Measurements from ENCODE around the gene RCC2.
A peak's percentile ranks its signal among the peaks of the same experiment; 100 is the strongest.

RCC2 gene

DNA sequence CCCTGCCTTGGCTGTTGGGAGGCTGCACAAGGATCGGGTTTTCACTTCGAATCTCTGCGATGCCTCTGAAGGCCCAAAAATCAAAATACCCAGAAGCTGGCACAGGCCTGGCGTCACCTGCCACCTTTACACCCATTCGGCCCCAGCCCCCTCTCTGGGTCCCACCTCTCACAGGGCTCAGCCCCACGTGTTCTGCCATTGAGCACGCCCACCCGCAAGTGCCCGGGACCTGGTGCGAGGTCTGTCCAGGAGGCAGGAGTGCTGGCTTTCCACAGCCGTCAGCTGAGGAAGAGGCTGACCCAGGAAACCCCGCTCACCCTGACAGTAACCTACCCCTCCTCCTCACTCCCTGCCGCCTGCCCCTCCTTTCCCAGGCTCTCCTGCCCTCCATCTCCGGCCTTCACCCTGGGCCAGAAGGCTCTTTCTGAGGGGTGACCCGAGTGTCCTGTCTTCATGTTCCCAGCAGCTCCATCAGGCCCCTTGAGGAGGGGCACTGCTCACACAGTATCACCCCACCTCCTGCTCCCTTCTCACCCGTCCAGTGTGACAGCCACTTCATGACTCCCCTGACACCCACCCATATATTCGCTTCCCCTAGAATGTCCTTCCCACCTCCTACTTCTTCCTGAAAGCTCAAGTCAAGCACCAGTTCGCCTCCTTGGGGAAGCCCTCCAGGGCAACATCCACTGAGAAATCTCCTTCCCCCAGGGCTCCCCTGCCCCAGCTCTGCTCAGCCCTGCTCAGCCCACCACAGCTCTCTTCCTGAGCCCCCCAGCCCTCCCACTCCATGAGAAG lies 13.5 kb downstream of the RCC2 start:
- no peak for TF ChIP-seq CTCF (IDR thresholded peaks at IDR 0.05; ENCODE audit: insufficient read depth, low read length, missing control alignments)
- ChIA-PET CTCF (interaction anchor here (1.0 to 2.5 kb wide), 3 partner anchors 10 to 21 kb away, joined by 3 to 11 read pairs (median 8); partner anchors contain the start of gene RCC2), POLR2A (no interaction called here)
- H3K4me3 ChIP-seq (ENCODE audit: low read depth, low read length): no peak overlapping the region
- no peak for DNase-seq (ENCODE audit: low read depth, low spot score)

- no peak for TF ChIP-seq CTCF (IDR thresholded peaks at IDR 0.05; ENCODE audit: insufficient read depth, low read length, missing control alignments)
- ChIA-PET CTCF (interaction anchor here (0.9 to 2.4 kb wide), 3 partner anchors 9 to 183 kb away, joined by 3 to 8 read pairs (median 3); no protein-coding TSS in a partner anchor), POLR2A (no interaction called here)
- no peak for DNase-seq (ENCODE audit: low read depth, low spot score)
- H3K4me3 ChIP-seq (ENCODE audit: low read depth, low read length): no peak overlapping the region
These were observed 15.7 kb downstream of the RCC2 start for GRCh38 chr1:17423781-17424245.

DNA sequence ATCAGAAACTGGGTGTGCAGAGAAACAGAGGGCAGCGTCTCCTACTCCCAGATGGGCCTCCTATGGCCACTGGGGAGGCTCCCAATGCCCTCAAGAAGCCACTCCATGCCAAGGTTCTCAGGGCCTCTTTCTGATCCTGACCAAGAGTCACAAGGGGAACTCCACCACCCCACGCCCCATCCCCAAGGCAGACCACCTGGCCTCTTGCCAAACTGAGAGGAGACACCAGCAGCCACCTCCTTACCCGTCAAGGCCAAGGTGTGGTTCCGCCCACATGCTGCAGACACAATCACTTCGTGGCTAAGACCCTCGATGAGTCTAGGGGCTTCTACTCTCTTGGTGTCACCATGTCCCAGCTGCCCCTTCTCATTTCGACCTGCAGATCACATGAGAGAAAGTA lies 17.0 kb downstream of the RCC2 start:
- ChIA-PET POLR2A (no interaction called here), CTCF (no interaction called here)
- DNase-seq (ENCODE audit: low read depth, low spot score): no peak
- no peak overlapping the region for H3K4me3 ChIP-seq (ENCODE audit: low read depth, low read length)
- TF ChIP-seq CTCF (IDR thresholded peaks at IDR 0.05; ENCODE audit: insufficient read depth, low read length, missing control alignments): no peak

DNA sequence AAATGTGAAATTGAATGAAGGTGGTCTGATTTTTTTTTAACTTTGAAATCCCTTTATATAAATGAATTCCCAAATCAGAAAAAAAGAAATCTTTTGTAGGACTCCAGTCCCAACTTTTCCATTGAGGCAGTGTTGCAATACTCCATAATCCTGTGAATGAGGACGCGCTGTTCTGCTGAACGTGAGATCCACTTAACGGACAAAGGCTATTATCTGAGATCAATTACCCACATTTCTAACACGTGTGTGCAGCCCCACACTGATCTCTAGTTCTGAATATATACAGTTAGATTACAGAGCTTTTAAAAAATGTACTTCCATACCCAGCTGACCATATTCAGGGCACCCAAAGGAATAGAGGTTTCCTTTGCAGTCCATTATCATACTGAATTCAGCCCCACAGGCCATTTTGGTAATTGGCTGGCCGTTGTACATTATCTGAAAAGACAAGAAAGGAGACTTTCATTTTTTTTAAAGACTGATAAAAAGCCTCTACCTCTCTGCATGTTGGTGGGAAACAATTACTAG lies 19.0 kb downstream of the RCC2 start:
- ChIA-PET CTCF (interaction anchor here (0.7 to 1.4 kb wide), 9 partner anchors 10 to 294 kb away, joined by 3 to 7 read pairs (median 4); no protein-coding TSS in a partner anchor), POLR2A (no interaction called here)
- H3K4me3 ChIP-seq (ENCODE audit: low read depth, low read length): no peak overlapping the region
- DNase-seq (ENCODE audit: low read depth, low spot score): no peak
- TF ChIP-seq CTCF (IDR thresholded peaks at IDR 0.05; ENCODE audit: insufficient read depth, low read length, missing control alignments): no peak

DNA sequence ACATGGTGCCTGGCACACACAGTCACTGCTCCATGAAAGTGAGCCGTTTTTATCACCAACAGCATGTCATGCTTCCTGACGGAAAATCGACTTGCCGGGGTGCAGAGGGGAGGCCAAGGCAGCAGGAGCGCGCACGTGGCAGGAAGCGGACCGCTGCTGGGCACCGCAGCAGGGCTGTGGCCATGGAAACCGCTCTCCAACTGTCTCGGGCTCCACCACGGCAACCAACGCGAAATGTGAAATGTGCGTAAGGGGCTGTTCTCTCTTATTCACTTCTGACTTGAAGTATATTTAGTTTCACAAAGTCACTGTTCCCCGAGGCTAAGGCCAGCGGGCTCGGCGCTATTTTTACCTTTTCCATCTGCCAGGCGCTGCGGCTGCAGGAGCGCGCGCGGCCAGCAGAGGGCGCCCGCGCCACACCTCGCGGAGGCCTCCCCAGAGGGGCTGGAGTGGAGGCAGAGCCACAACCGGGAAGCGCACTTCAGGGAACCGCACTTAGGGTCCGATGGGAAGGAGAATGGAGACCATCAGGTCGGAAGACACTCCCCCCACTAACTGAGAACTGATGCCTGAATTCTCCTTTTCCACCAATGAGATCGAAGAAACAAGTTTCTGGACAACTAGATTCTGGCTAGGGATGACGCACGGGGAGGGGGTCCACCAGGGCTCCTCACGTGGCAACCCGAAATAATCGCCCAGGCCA lies 19.7 kb downstream of the RCC2 start:
- TF ChIP-seq CTCF (IDR thresholded peaks at IDR 0.05; ENCODE audit: insufficient read depth, low read length, missing control alignments): peak; percentile 98
- CTCF ChIA-PET: interaction anchor here (0.8 to 1.6 kb wide), 13 partner anchors 9 to 294 kb away, joined by 3 to 20 read pairs (median 5); partner anchors contain the start of gene RCC2
- no peak for DNase-seq (ENCODE audit: low read depth, low spot score)
- H3K4me3 ChIP-seq (ENCODE audit: low read depth, low read length): no peak overlapping the region
- POLR2A ChIA-PET: no interaction called here

DNA sequence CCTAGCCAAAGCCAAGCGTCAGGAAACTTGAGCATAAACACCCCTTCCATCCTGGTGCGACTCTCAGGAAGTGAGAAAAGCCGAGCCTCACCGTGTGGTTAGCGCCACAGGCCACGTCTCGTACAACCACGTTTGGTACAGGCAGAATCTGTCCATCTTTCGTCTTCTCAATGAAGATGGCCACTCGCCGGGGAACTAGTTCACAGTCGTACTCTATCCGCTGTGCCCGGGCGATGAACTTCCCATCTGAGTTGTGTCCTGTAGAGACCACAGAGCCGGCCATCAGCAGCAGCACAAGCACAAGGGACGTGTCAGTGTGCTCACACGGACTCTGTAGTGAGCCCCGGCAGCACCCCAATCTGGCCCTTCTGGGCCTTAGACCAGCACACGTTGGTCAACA lies 23.1 kb downstream of the RCC2 start:
- DNase-seq (ENCODE audit: low read depth, low spot score): no peak
- ChIA-PET POLR2A (no interaction called here), CTCF (interaction anchor here (0.9 to 1.7 kb wide), 3 partner anchors 10 to 292 kb away, joined by 3 to 10 read pairs (median 5); no protein-coding TSS in a partner anchor)
- no peak overlapping the region for H3K4me3 ChIP-seq (ENCODE audit: low read depth, low read length)
- TF ChIP-seq CTCF (IDR thresholded peaks at IDR 0.05; ENCODE audit: insufficient read depth, low read length, missing control alignments): no peak
